T-helper 22 cell (primary cell): ENCODE data around the gene NCAPD3.
"Not testable (repeated sequence)": the region's sequence is repeated elsewhere in the genome, so short reads cannot be mapped to it uniquely, and the experiment has no call there.

Experiments
- DNase-seq: peaks from one replicate; pipeline ENCODE4 v3.0.0-alpha.2; 2020; ENCODE audit warnings: low read depth

NCAPD3 gene

GRCh38 chr11:134224710-134225664 lies 1.2 kb upstream of the NCAPD3 start:
- peak; percentile 28 for DNase-seq

GRCh38 chr11:134223121-134223520 lies 646 bp downstream of the NCAPD3 start:
- no peak for DNase-seq

- no peak for DNase-seq
Measured at GRCh38 chr11:134216816-134217215, 7.0 kb downstream of the NCAPD3 start.

- no peak for DNase-seq
Measured at GRCh38 chr11:134215836-134216235, 7.9 kb downstream of the NCAPD3 start.

- peak; percentile 26 for DNase-seq
Measured at GRCh38 chr11:134207538-134208239, 16.1 kb downstream of the NCAPD3 start.

- DNase-seq, result no peak
Measured at GRCh38 chr11:134206185-134206584, 17.6 kb downstream of the NCAPD3 start.

GRCh38 chr11:134205729-134206128 lies 18.0 kb downstream of the NCAPD3 start:
- no peak for DNase-seq

GRCh38 chr11:134202661-134203060 lies 21.1 kb downstream of the NCAPD3 start:
- no peak for DNase-seq

- no peak for DNase-seq
Measured at GRCh38 chr11:134200688-134201087, 23.1 kb downstream of the NCAPD3 start.

GRCh38 chr11:134199531-134199930 lies 24.2 kb downstream of the NCAPD3 start:
- no peak for DNase-seq

GRCh38 chr11:134196756-134197155 lies 27.0 kb downstream of the NCAPD3 start:
- DNase-seq, result no peak

- not testable (repeated sequence) for DNase-seq
Measured at GRCh38 chr11:134188092-134188491, 35.7 kb downstream of the NCAPD3 start.

- DNase-seq, result no peak
Measured at GRCh38 chr11:134181707-134182106, 42.1 kb downstream of the NCAPD3 start.

GRCh38 chr11:134178032-134178674 lies 45.6 kb downstream of the NCAPD3 start:
- DNase-seq, result no peak

GRCh38 chr11:134176284-134176683 lies 47.5 kb downstream of the NCAPD3 start:
- no peak for DNase-seq

GRCh38 chr11:134173296-134173695 lies 50.5 kb downstream of the NCAPD3 start:
- DNase-seq, result no peak

- DNase-seq, result no peak
Measured at GRCh38 chr11:134171951-134172350, 51.8 kb downstream of the NCAPD3 start.

- no peak for DNase-seq
Measured at GRCh38 chr11:134170919-134171281, 52.9 kb downstream of the NCAPD3 start.

- DNase-seq, result no peak
Measured at GRCh38 chr11:134170177-134170918, 53.4 kb downstream of the NCAPD3 start.

- no peak for DNase-seq
Measured at GRCh38 chr11:134164490-134165370, 59.0 kb downstream of the NCAPD3 start.

- DNase-seq, result no peak
Measured at GRCh38 chr11:134159652-134160051, 64.1 kb downstream of the NCAPD3 start.
